ENCODE data around the gene LMNTD2. TPM values are rescaled to one million over a fixed set of nuclear protein-coding genes. Genes with fewer than 3 reads are reported as not detected.
A peak's percentile ranks its signal among the peaks of the same experiment; 100 is the strongest.

Gene LMNTD2
- total and polyA plus RNA-seq, 2 of the 13 experiments (the other 11 are each of a cell fraction or from before 2014, with no cell fraction given) = 1.1 to 3.1 TPM

GRCh38 chr11:595400-595799 lies 34.9 kb upstream of the LMNTD2 start:
- Histone ChIP-seq H3K9me3 (ENCODE audit: low read length) (no peaks in the 10 kb centered on the region), H2AFZ (ENCODE audit: low read length) (no peak overlapping the region), H3K4me1 (ENCODE audit: insufficient read depth, low read length) (peaks cover 12% of the 10 kb centered on the region), H4K20me1 (ENCODE audit: insufficient read depth, low read length) (peaks cover 4% of the 10 kb centered on the region; the same call in 1 of the 2 replicates), H3K9ac (ENCODE audit: insufficient read depth, low read depth, low read length) (no peak overlapping the region), H3K79me2 (ENCODE audit: insufficient read depth, low read length) (peaks cover 8% of the 10 kb centered on the region), H3K4me2 (ENCODE audit: low read depth, low read length) (no peak overlapping the region), H3K4me3 (replicated peaks in 1 of 3; ENCODE audit: insufficient read depth in 1 of 3, low read depth in 2 of 3, low read length in 3 of 3) (no peak overlapping the region), H3K36me3 (replicated peaks in 1 of 2; ENCODE audit: control insufficient read depth in 1 of 2, insufficient read depth in 2 of 2, low read length in 2 of 2) (peaks cover 49 to 88% of the 10 kb centered on the region in 2 experiments), H3K27ac (ENCODE audit: extremely low read length, insufficient read depth, low read length) (no peak overlapping the region), H3K27me3 (ENCODE audit: control insufficient read depth in 1 of 2, insufficient read depth in 2 of 2, low read length in 2 of 2) (no peaks in the 10 kb centered on the region)
- 100% methylated on average over 4 of the region's 10 CpGs for WGBS (ENCODE audit: low lambda C conversion rate)
- DNase-seq (ENCODE audit: low spot score) = no peak
- TF ChIP-seq ZSCAN20 (CRISPR knock-in tag; IDR thresholded peaks at IDR 0.05; ENCODE audit: borderline replicate concordance) (no peak), RBM22 (optimal IDR thresholded peaks at IDR 0.05; ENCODE audit: low read length) (peak; percentile 36), ZNF770 (CRISPR knock-in tag; IDR thresholded peaks at IDR 0.05) (no peak), ZNF354B (CRISPR knock-in tag; IDR thresholded peaks at IDR 0.05) (no peak), ZBTB25 (CRISPR knock-in tag; IDR thresholded peaks at IDR 0.05) (no peak), POLR2A (IDR thresholded peaks at IDR 0.05; ENCODE audit: insufficient read depth in 1 of 2, low read depth in 2 of 2, low read length in 2 of 2) (0 out of 4 replicates have a peak, but pooled peaks of 1 of the 2 experiments have one; percentile 10), ZNF350 (CRISPR knock-in tag; IDR thresholded peaks at IDR 0.05; ENCODE audit: borderline replicate concordance, low read depth) (no peak), NR3C1 (CRISPR knock-in tag; IDR thresholded peaks at IDR 0.05) (no peak), PLRG1 (conservative IDR thresholded peaks at IDR 0.05) (no peak), AGO2 (optimal IDR thresholded peaks at IDR 0.05; ENCODE audit: low read depth, low read length) (peak; percentile 52), HBP1 (CRISPR knock-in tag; IDR thresholded peaks at IDR 0.05; ENCODE audit: low read depth) (no peak), NFKBIZ (CRISPR knock-in tag; IDR thresholded peaks at IDR 0.05) (no peak), ELF4 (CRISPR knock-in tag; IDR thresholded peaks at IDR 0.05; ENCODE audit: borderline replicate concordance) (no peak)
- in situ Hi-C loops (cut with HindIII; ENCODE audit: extremely low pct_ligation_motif_present, low pct_unique_long_range_greater_than_20kb) (loop anchor here (5.0 kb wide), 1 partner anchor 38 kb away; no protein-coding TSS in a partner anchor), intact Hi-C loops (cut with micrococcal nuclease; ENCODE audit: unreplicated experiment) (no loop called here)
- ChIA-PET POLR2A (interaction anchor here (0.6 kb wide), 1 partner anchor 89 kb away, joined by 4 read pairs; no protein-coding TSS in a partner anchor), CTCF (ENCODE audit: low intra/inter-chr PET ratio, low total read pairs) (no interaction called here)
- BruUV-seq (replicated peaks) = no TSS peak
- ATAC-seq = no peak
- no peak for FAIRE-seq

Data from HepG2 (cell line).